GM12891 (cell line): ENCODE measurements around the gene EBF4.

Source experiments
- POLR2A ChIP-seq: IDR thresholded peaks from 2 replicates; pipeline ENCODE4 v1.6.1; 2011; ENCODE audit warnings: low read depth, low read length, control low read depth
- POLR2AphosphoS5 ChIP-seq: IDR thresholded peaks from 2 replicates; pipeline ENCODE4 v1.6.1; 2011; ENCODE audit warnings: low read depth, low read length, control low read depth
- TAF1 ChIP-seq: IDR thresholded peaks from 2 replicates; pipeline ENCODE4 v1.6.1; 2011; ENCODE audit warnings: low read depth, low read length, control low read depth

DNA sequence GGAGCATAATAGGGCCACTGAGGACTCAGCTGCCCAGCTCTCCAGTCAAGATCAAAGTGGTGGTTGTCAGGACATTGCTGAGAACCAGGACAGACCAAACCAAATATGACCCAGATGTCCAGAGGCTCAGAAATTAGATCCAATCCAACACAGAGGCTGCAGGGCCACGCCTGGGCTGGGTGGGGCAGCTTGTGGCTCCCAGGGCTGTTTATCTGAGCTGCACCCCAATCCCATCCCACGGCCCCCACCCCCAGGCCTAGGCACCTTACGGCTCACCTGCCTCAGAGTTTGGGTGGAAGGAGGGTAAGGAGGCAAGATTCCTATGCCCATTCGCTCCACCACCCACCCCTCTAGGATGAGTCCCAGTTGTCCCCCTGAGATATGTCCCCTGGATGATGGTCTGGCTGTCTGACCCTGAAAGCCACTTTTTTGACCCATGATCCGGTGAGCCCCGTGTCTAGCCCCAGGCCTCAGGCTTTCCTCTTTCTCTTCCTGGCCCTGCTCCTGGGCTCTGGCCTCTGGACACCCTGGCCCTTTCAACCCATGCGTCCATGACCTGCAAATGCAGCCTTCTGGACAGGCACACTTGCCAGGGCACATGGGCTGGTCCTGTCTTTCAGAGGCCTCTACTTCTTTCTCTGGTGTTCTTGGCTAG is 67.8 kb downstream of the EBF4 start:
- TF ChIP-seq TAF1 (no peak), POLR2A (no peak), POLR2AphosphoS5 (no peak)
